Measurements from ENCODE around the gene PTDSS2. TPM values are rescaled to one million over a fixed set of nuclear protein-coding genes. Genes with fewer than 3 reads are reported as not detected.

The PTDSS2 gene
- total RNA-seq, 1 donor from 2014 or later: 50.4 TPM

- H3K27me3 Mint-ChIP-seq: peaks cover 3% of the 10 kb centered on the region
- TF ChIP-seq, protein P1, sequence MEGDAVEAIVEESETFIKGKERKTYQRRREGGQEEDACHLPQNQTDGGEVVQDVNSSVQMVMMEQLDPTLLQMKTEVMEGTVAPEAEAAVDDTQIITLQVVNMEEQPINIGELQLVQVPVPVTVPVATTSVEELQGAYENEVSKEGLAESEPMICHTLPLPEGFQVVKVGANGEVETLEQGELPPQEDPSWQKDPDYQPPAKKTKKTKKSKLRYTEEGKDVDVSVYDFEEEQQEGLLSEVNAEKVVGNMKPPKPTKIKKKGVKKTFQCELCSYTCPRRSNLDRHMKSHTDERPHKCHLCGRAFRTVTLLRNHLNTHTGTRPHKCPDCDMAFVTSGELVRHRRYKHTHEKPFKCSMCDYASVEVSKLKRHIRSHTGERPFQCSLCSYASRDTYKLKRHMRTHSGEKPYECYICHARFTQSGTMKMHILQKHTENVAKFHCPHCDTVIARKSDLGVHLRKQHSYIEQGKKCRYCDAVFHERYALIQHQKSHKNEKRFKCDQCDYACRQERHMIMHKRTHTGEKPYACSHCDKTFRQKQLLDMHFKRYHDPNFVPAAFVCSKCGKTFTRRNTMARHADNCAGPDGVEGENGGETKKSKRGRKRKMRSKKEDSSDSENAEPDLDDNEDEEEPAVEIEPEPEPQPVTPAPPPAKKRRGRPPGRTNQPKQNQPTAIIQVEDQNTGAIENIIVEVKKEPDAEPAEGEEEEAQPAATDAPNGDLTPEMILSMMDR (IDR thresholded peaks at IDR 0.05; ENCODE audit: unreplicated experiment): no peak
- no peaks in the 10 kb centered on the region for H3K36me3 Mint-ChIP-seq (ENCODE audit: insufficient read depth)
- peak overlapping the region; percentile 41 for H3K4me3 Mint-ChIP-seq (ENCODE audit: low read depth)
- H3K4me1 Mint-ChIP-seq (ENCODE audit: low read depth): peaks cover 3% of the 10 kb centered on the region
- no peak for DNase-seq (ENCODE audit: low spot score, unreplicated experiment)
- H3K9me3 Mint-ChIP-seq (ENCODE audit: low read depth): no peaks in the 10 kb centered on the region
- H3K27ac Mint-ChIP-seq: no peak overlapping the region
Measured at GRCh38 chr11:441043-441417, 9.0 kb upstream of the PTDSS2 start.

DNA sequence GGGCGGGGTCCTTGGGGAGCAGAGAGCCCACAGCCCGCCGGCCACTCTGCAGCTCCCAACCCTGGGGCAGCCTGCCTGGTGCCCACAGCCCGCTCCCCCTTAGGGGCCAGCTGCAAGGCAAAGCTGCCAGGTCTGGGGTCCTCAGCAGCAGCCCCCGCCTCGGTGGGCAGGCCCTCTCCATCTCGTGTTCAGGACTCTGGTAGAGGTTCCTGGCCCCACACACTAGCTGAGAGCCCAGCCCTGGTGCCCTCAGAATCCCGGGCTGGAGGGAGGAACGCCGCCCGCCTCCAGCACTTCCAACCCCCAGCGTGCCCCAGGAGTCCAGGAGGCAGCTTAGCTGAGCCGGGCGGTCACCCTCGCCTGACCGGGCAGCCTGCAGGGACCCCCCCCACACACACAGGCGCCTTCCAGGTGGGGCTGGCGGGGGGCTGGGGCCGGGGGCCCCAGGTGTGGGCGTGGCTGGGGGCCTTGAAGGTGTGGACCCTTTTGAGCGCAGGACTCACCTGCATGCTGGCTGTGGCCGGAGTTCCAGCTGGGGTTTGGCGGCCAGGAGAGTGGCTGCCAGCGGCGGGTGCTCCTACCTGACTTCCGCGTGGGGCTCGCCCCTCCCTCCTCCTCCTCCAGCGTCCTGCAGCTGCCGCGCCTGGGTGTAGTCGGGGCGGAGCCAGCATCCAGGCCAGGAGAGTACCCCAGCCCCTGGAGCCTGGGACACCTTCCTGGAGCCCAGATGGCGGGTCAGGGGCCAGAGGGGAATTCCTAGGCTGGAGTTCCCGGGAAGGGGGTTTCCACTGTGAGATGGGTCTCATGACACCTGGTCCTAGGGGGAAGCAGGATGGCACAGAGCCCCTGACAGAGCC lies 8.4 kb upstream of the PTDSS2 start, which contains the start of gene ANO9:
ANO9 (minus strand) TSS at position 594 of the 857 bp plus-strand sequence; CDS start at position 509, 85 bp downstream.
- peak; percentile 47 for DNase-seq (ENCODE audit: low spot score, unreplicated experiment)
- peaks cover 3% of the 10 kb centered on the region for H3K4me1 Mint-ChIP-seq (ENCODE audit: low read depth)
- peaks cover 3% of the 10 kb centered on the region for H3K27me3 Mint-ChIP-seq
- no peak within 1 kb of the TSS for H3K27ac Mint-ChIP-seq
- H3K4me3 Mint-ChIP-seq (ENCODE audit: low read depth): peak within 1 kb of the TSS; percentile 44
- no peaks in the 10 kb centered on the region for H3K36me3 Mint-ChIP-seq (ENCODE audit: insufficient read depth)
- TF ChIP-seq, protein P1 (IDR thresholded peaks at IDR 0.05; ENCODE audit: unreplicated experiment): no peak
- no peaks in the 10 kb centered on the region for H3K9me3 Mint-ChIP-seq (ENCODE audit: low read depth)

- H3K4me3 Mint-ChIP-seq (ENCODE audit: low read depth): no peak overlapping the region
- no peaks in the 10 kb centered on the region for H3K9me3 Mint-ChIP-seq (ENCODE audit: low read depth)
- H3K4me1 Mint-ChIP-seq (ENCODE audit: low read depth): peaks cover 3% of the 10 kb centered on the region
- H3K27ac Mint-ChIP-seq: no peak overlapping the region
- no peak for DNase-seq (ENCODE audit: low spot score, unreplicated experiment)
- TF ChIP-seq, protein P1 (IDR thresholded peaks at IDR 0.05; ENCODE audit: unreplicated experiment): no peak
- H3K27me3 Mint-ChIP-seq: peaks cover 3% of the 10 kb centered on the region
- H3K36me3 Mint-ChIP-seq (ENCODE audit: insufficient read depth): no peaks in the 10 kb centered on the region
Measured at GRCh38 chr11:442611-443081, 7.4 kb upstream of the PTDSS2 start.

- DNase-seq (ENCODE audit: low spot score, unreplicated experiment): no peak
- Mint-ChIP-seq H3K36me3 (ENCODE audit: insufficient read depth) (no peaks in the 10 kb centered on the region), H3K4me1 (ENCODE audit: low read depth) (peaks cover 3% of the 10 kb centered on the region), H3K27me3 (peaks cover 3% of the 10 kb centered on the region), H3K27ac (no peak overlapping the region), H3K9me3 (ENCODE audit: low read depth) (no peaks in the 10 kb centered on the region), H3K4me3 (ENCODE audit: low read depth) (no peak overlapping the region)
- TF ChIP-seq, protein P1 (IDR thresholded peaks at IDR 0.05; ENCODE audit: unreplicated experiment): no peak
Measured at GRCh38 chr11:443542-444199, 6.4 kb upstream of the PTDSS2 start.

DNA sequence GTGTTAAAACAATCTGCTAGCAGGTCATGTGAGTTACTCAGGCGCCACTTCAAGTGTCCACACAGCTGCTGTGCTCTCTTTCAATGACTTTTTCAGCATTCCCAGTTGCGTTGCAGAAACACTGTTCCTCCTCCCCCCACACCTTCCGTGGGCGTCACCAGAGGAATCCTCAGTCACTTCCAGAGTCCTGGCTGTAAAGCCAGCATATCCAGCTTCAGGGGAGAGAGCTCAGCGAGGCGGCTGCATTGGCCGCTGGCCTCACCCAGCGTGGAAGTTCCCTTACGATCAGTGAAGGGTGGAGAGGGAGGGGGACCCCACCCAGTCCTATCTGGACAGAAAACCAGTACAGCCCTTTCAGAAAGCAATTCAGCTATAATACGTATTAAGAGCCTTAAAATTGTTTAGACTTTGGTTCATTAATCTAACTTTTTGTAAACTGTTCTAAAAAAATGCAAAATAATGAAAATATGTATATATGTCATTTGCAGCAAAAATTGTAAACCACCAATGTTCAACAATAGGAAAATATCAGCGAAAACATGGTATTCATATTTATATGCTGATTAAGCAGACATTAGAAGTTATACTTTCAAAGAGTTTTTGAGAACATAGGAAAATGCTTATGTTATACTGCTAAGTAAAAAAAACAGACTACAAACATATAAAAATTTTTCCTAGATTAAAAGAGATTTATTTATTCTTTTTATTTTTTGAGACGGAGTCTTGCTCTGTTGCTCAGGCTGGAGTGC lies 5.5 kb upstream of the PTDSS2 start:
- no peak for DNase-seq (ENCODE audit: low spot score, unreplicated experiment)
- TF ChIP-seq, protein P1 (IDR thresholded peaks at IDR 0.05; ENCODE audit: unreplicated experiment): no peak
- Mint-ChIP-seq H3K9me3 (ENCODE audit: low read depth) (no peaks in the 10 kb centered on the region), H3K4me1 (ENCODE audit: low read depth) (peaks cover 4% of the 10 kb centered on the region), H3K4me3 (ENCODE audit: low read depth) (no peak overlapping the region), H3K27me3 (peaks cover 3% of the 10 kb centered on the region), H3K36me3 (ENCODE audit: insufficient read depth) (no peaks in the 10 kb centered on the region), H3K27ac (no peak overlapping the region)
